HPDE6-E6E7 (cell line): Measurements from ENCODE around the gene PIP5K1B.

ENCODE experiments used
- DNase-seq: peaks from one replicate; pipeline ENCODE4 v3.0.0; 2011; ENCODE audit warnings: missing footprints; ENCODE audit errors: extremely low spot score

PIP5K1B gene

DNA sequence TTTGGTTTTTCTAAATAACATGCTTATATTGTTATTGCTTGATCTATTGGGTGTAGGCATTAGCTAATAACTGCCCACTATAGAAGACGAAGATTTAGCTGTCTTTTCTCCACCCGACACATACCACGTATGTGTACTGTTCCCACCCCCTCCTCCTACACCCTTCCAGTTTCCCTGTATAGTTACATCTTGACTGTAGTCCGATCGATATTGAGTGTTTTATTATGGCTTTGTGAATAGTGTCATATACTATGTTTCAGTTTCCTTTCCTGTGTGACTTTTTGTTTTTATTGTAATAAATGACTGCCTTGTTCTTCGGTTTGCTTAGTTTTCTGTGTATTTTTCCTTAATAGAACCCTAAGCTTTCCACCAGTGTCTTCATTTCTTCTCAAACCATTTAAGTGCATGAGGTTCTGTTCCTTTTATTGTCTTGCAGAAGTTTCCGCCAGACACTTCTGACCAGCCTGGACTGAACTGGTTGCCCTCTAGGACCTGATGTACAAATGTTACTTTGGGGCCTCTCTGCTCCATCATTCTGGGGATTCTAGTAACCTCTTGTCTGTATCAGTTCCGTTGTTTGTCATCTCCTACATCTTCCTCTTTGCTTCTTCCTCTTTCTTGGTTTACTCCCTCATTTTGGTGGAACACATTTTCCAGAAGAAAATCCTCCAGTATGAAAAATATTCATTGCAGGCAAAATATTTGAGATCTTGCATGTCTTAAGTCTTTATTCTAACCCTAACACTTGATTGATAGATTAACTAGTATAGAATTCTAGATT is 247.0 kb downstream of the PIP5K1B start:
- DNase-seq: no peak

- DNase-seq: no peak
These were observed 248.7 kb downstream of the PIP5K1B start for GRCh38 chr9:68953771-68954170.

GRCh38 chr9:68955330-68955729 is 250.3 kb downstream of the PIP5K1B start:
- no peak for DNase-seq

GRCh38 chr9:68957479-68957878 is 252.4 kb downstream of the PIP5K1B start:
- no peak for DNase-seq

DNA sequence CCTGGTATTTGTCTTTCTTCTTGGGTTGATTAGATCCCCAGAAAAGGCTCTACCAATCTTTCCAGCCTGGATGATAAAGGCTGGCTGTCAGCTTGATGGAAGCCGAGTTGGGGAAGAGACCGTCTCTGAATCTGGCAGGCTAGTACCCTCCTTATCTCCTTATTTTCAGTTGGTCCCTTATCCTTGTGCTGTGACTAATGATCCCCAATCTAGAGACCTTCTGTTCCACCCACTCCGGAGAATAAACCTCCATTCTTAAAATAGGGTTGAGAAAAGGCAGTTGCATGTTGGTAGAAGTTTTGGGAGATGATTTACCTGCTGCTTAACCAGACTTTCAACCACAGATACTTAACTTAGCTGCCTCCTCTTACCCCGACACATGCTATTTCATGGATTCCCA is 256.5 kb downstream of the PIP5K1B start:
- no peak for DNase-seq

GRCh38 chr9:68963416-68963815 is 258.4 kb downstream of the PIP5K1B start:
- no peak for DNase-seq

DNA sequence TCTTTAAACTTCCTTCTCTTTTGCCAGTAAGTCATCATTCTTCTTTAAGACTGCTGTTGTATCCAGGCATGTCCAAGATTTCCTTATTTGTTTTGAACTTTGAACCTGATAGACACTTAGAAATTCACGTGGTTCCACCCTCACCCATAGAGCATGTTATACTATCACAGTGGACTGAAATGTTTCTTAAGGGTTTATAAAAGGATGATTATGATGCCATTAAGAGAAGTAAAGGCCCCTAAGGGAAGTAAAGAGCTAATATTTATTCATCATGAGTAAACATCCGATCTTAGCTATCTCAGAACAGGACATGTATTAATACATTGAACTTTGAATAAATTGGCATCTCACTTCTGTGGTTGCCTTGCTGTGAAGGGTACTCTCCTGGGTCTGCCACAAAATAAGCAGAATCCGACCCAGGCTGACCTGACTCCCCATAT is 259.1 kb downstream of the PIP5K1B start:
- no peak for DNase-seq

GRCh38 chr9:68964765-68965164 is 259.7 kb downstream of the PIP5K1B start:
- DNase-seq: no peak

GRCh38 chr9:68966496-68966944 is 261.5 kb downstream of the PIP5K1B start:
- no peak for DNase-seq

DNA sequence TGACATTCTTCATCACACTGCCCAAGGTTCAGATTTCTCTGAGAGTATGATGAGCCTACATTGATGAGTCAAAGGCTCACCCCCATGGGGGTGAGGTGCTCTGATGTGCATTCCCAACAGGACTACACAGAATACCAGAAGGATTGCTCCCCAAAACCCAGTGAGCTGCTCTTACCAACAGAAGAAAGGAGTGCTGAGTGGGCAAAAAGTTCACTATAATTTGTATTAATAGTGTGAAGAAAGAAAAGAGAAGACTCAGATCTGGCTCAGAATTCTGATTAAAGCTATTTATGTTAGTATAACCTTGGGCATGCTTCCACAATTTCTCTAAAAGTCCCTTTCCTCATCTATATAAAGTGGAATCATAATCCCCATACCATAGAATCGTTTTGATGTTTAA is 262.8 kb downstream of the PIP5K1B start:
- DNase-seq: no peak

GRCh38 chr9:68969538-68969937 is 264.5 kb downstream of the PIP5K1B start:
- DNase-seq: no peak

DNA sequence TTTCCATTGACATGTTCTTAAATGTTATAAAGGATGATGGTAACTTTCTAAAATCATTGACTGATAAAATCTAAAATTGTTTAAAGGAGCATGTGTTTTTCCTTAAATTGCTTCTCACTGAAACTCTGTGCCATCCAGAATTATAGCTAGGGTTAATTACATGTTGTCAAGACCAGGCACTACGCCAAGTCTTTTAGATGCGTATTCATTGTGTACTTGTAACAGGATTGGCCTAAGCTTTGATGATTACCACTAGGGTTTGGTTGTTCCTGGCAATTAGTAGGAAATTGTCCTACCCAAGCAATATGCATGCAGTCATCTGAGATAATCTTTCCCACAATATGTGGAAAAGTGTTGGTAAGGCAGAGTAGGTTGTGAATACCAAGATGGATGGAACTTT is 265.1 kb downstream of the PIP5K1B start:
- DNase-seq: no peak

- no peak for DNase-seq
These were observed 268.6 kb downstream of the PIP5K1B start for GRCh38 chr9:68973619-68974018.

GRCh38 chr9:68974431-68974830 is 269.4 kb downstream of the PIP5K1B start:
- no peak for DNase-seq

DNA sequence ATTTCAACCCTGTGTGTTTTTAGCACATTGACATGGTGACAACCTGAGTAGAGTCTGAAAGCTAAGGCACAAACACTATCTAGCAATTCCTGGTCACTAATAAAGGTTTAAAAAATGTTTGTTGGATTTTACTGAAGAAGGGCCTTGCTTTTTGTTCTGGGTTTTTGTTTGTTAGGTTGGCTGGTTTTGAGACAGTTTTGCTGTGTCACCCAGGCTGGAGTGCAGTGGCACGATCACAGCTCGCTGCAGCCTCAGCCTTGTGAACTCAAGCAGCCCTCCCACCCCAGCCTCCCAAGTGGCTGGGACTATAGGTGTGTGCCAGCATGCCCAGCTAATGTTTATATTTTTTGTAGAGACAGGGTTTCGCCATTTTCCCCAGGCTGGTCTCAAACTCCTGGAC is 269.9 kb downstream of the PIP5K1B start:
- no peak for DNase-seq

- no peak for DNase-seq
These were observed 270.5 kb downstream of the PIP5K1B start for GRCh38 chr9:68975365-68976043.

- no peak for DNase-seq
These were observed 273.0 kb downstream of the PIP5K1B start for GRCh38 chr9:68978066-68978465.

DNA sequence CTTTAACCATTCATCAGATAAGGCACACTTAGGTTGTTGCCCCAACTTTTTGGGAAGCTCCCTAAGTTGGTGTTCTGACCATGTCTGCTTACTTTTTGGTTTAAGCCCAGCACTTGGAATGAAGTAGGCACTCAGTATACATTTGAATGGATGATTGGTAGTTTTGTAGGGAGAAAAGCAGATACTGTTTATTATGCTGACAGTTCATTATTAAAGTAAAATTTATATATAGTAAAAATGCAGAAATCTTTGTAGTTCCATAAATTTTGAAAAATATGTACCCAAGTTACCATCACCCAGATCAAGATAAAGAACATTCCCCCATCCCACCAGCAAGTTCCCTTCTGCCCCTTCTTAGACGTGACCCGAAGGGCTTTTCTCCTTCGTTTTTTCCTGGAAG is 273.5 kb downstream of the PIP5K1B start:
- no peak for DNase-seq

DNA sequence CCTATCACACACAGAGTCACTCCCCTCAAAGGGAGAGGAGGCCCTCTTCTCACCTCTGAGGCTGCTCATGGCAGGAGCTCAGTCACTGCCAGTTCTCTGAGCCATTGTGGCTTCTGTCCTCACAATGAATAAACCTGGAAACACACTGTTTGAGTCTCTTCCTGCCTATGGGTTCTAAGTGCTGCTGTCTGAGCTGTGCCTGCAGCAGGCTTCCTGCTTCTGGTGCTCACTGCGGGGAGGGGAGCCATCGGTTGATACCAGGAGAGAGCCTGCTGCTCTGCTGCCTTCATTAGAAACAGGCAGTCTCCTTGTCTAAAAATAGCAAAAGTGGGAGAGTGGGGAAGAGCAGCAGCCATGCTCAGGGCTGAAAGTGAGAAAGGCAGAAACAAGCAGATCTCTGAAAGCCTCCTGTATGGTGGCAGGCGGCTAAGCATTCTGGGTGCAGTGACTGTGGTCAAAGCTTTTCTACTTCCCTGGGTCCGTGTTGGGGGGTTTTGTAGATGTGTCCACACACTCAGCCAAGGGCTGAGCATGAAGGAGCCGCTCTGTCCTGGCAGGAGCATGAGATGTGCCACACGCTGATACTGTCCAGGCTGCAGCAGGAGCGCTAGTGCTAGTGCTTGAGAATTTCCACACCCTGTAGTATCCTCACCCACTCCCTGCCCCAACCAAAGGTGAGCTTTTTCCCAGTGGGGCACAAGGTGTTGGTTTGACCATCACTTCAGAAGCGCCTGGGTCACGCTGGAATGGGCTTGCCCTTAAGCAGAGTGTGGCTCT is 274.7 kb downstream of the PIP5K1B start:
- DNase-seq: no peak

GRCh38 chr9:68980341-68980914 is 275.4 kb downstream of the PIP5K1B start:
- no peak for DNase-seq

GRCh38 chr9:68981789-68982188 is 276.7 kb downstream of the PIP5K1B start:
- no peak for DNase-seq

GRCh38 chr9:68983008-68983411 is 278.0 kb downstream of the PIP5K1B start:
- DNase-seq: no peak
